Stimulated activated memory B cell treated with anti-CD40 and anti-IgM and Interleukin-4, amounts not matched to agents 10 μg/mL and 1 μg/mL and 100 μg/mL, for 72 hours (primary cell): ENCODE results near the gene CELF2.
"Not testable (repeated sequence)": the region's sequence is repeated elsewhere in the genome, so short reads cannot be mapped to it uniquely, and the experiment has no call there.

Source experiments
- ATAC-seq: fragments of 150-1000 bp; cut with Tn5 transposase; 2 replicates; pipeline ENCODE4 v1.10.0; 2021
- H3K27ac Mint-ChIP-seq: one replicate; pipeline ENCODE4 v1.8.0; 2022; ENCODE audit warnings: mild to moderate bottlenecking, mixed read lengths
- H3K27me3 Mint-ChIP-seq: one replicate; pipeline ENCODE4 v1.8.0; 2022; ENCODE audit warnings: mixed read lengths
- H3K36me3 Mint-ChIP-seq: one replicate; pipeline ENCODE4 v1.8.0; 2022; ENCODE audit warnings: mixed read lengths
- H3K4me1 Mint-ChIP-seq: one replicate; pipeline ENCODE4 v1.8.0; 2022; ENCODE audit warnings: mixed read lengths
- H3K4me3 Mint-ChIP-seq: one replicate; pipeline ENCODE4 v1.8.0; 2022; ENCODE audit warnings: mild to moderate bottlenecking, moderate library complexity, mixed read lengths
- H3K9me3 Mint-ChIP-seq: one replicate; pipeline ENCODE4 v1.8.0; 2022; ENCODE audit warnings: mixed read lengths

The CELF2 gene

GRCh38 chr10:11336722-11337162 lies 319.1 kb downstream of the CELF2 start:
- Mint-ChIP-seq H3K4me3 (no peak overlapping the region), H3K9me3 (no peaks in the 10 kb centered on the region), H3K36me3 (peaks cover 34% of the 10 kb centered on the region), H3K27me3 (no peaks in the 10 kb centered on the region), H3K27ac (peak overlapping the region; percentile 36), H3K4me1 (peaks cover 27% of the 10 kb centered on the region)
- ATAC-seq = no peak

- Mint-ChIP-seq H3K36me3 (peaks cover 26% of the 10 kb centered on the region), H3K4me1 (peaks cover 26% of the 10 kb centered on the region), H3K4me3 (no peak overlapping the region), H3K27ac (no peak overlapping the region), H3K9me3 (no peaks in the 10 kb centered on the region), H3K27me3 (no peaks in the 10 kb centered on the region)
- peak; percentile 44 for ATAC-seq
Observed at GRCh38 chr10:11337516-11337915, 319.8 kb downstream of the CELF2 start.

- Mint-ChIP-seq H3K4me3 (no peak overlapping the region), H3K9me3 (no peaks in the 10 kb centered on the region), H3K4me1 (peaks cover 19% of the 10 kb centered on the region), H3K36me3 (peaks cover 19% of the 10 kb centered on the region), H3K27ac (no peak overlapping the region), H3K27me3 (no peaks in the 10 kb centered on the region)
- no peak for ATAC-seq
Observed at GRCh38 chr10:11338160-11338844, 320.6 kb downstream of the CELF2 start.

- peaks cover 15% of the 10 kb centered on the region for H3K36me3 Mint-ChIP-seq
- no peak for ATAC-seq
- no peak overlapping the region for H3K4me3 Mint-ChIP-seq
- H3K4me1 Mint-ChIP-seq = peaks cover 16% of the 10 kb centered on the region
- H3K27me3 Mint-ChIP-seq = no peaks in the 10 kb centered on the region
- H3K27ac Mint-ChIP-seq = no peak overlapping the region
- no peaks in the 10 kb centered on the region for H3K9me3 Mint-ChIP-seq
Observed at GRCh38 chr10:11339013-11339412, 321.3 kb downstream of the CELF2 start.

GRCh38 chr10:11339660-11340059 lies 322.0 kb downstream of the CELF2 start:
- H3K4me1 Mint-ChIP-seq = peaks cover 9% of the 10 kb centered on the region
- H3K4me3 Mint-ChIP-seq = no peak overlapping the region
- peaks cover 8% of the 10 kb centered on the region for H3K36me3 Mint-ChIP-seq
- no peak overlapping the region for H3K27ac Mint-ChIP-seq
- no peaks in the 10 kb centered on the region for H3K27me3 Mint-ChIP-seq
- no peak for ATAC-seq
- no peaks in the 10 kb centered on the region for H3K9me3 Mint-ChIP-seq

- H3K36me3 Mint-ChIP-seq = no peaks in the 10 kb centered on the region
- H3K27ac Mint-ChIP-seq = no peak overlapping the region
- H3K9me3 Mint-ChIP-seq = no peaks in the 10 kb centered on the region
- H3K4me3 Mint-ChIP-seq = no peak overlapping the region
- ATAC-seq = no peak
- no peaks in the 10 kb centered on the region for H3K4me1 Mint-ChIP-seq
- H3K27me3 Mint-ChIP-seq = no peaks in the 10 kb centered on the region
Observed at GRCh38 chr10:11341283-11341960, 323.8 kb downstream of the CELF2 start.

- peak; percentile 28 for ATAC-seq
- H3K27ac Mint-ChIP-seq = no peak overlapping the region
- H3K4me1 Mint-ChIP-seq = no peaks in the 10 kb centered on the region
- peaks cover 8% of the 10 kb centered on the region for H3K27me3 Mint-ChIP-seq
- no peaks in the 10 kb centered on the region for H3K36me3 Mint-ChIP-seq
- H3K4me3 Mint-ChIP-seq = no peak overlapping the region
- H3K9me3 Mint-ChIP-seq = peaks cover 3% of the 10 kb centered on the region
Observed at GRCh38 chr10:11344081-11344480, 326.4 kb downstream of the CELF2 start.

GRCh38 chr10:11344550-11344949 lies 326.9 kb downstream of the CELF2 start:
- H3K36me3 Mint-ChIP-seq = no peaks in the 10 kb centered on the region
- peaks cover 3% of the 10 kb centered on the region for H3K9me3 Mint-ChIP-seq
- H3K4me1 Mint-ChIP-seq = no peaks in the 10 kb centered on the region
- peak overlapping the region; percentile 44 for H3K4me3 Mint-ChIP-seq
- no peak for ATAC-seq
- no peak overlapping the region for H3K27ac Mint-ChIP-seq
- H3K27me3 Mint-ChIP-seq = peaks cover 8% of the 10 kb centered on the region

- Mint-ChIP-seq H3K9me3 (peaks cover 3% of the 10 kb centered on the region), H3K4me3 (no peak overlapping the region), H3K36me3 (no peaks in the 10 kb centered on the region), H3K4me1 (no peaks in the 10 kb centered on the region), H3K27me3 (peaks cover 8% of the 10 kb centered on the region), H3K27ac (no peak overlapping the region)
- ATAC-seq = peak; percentile 63
Observed at GRCh38 chr10:11345224-11346054, 327.8 kb downstream of the CELF2 start.

- ATAC-seq, H3K9me3 Mint-ChIP-seq, H3K27ac Mint-ChIP-seq, H3K4me1 Mint-ChIP-seq, H3K27me3 Mint-ChIP-seq, H3K4me3 Mint-ChIP-seq, H3K36me3 Mint-ChIP-seq: not testable (repeated sequence)
Observed at GRCh38 chr10:11347580-11347979, 329.9 kb downstream of the CELF2 start.

- peaks cover 7% of the 10 kb centered on the region for H3K9me3 Mint-ChIP-seq
- peaks cover 16% of the 10 kb centered on the region for H3K27me3 Mint-ChIP-seq
- no peaks in the 10 kb centered on the region for H3K36me3 Mint-ChIP-seq
- H3K27ac Mint-ChIP-seq = no peak overlapping the region
- no peak overlapping the region for H3K4me3 Mint-ChIP-seq
- H3K4me1 Mint-ChIP-seq = no peaks in the 10 kb centered on the region
- no peak for ATAC-seq
Observed at GRCh38 chr10:11351801-11352200, 334.1 kb downstream of the CELF2 start.

GRCh38 chr10:11353006-11353896 lies 335.6 kb downstream of the CELF2 start:
- Mint-ChIP-seq H3K27me3 (peaks cover 16% of the 10 kb centered on the region), H3K27ac (no peak overlapping the region), H3K9me3 (peaks cover 4% of the 10 kb centered on the region), H3K4me1 (no peaks in the 10 kb centered on the region), H3K4me3 (no peak overlapping the region), H3K36me3 (no peaks in the 10 kb centered on the region)
- no peak for ATAC-seq

GRCh38 chr10:11354823-11355222 lies 337.2 kb downstream of the CELF2 start:
- H3K9me3 Mint-ChIP-seq = peaks cover 4% of the 10 kb centered on the region
- no peak for ATAC-seq
- no peak overlapping the region for H3K27ac Mint-ChIP-seq
- no peaks in the 10 kb centered on the region for H3K36me3 Mint-ChIP-seq
- H3K27me3 Mint-ChIP-seq = peaks cover 9% of the 10 kb centered on the region
- H3K4me3 Mint-ChIP-seq = no peak overlapping the region
- no peaks in the 10 kb centered on the region for H3K4me1 Mint-ChIP-seq

- Mint-ChIP-seq H3K4me1 (no peaks in the 10 kb centered on the region), H3K9me3 (peaks cover 4% of the 10 kb centered on the region), H3K27me3 (peaks cover 9% of the 10 kb centered on the region), H3K36me3 (no peaks in the 10 kb centered on the region), H3K27ac (no peak overlapping the region), H3K4me3 (no peak overlapping the region)
- ATAC-seq = no peak
Observed at GRCh38 chr10:11355592-11355991, 337.9 kb downstream of the CELF2 start.

- no peak overlapping the region for H3K27ac Mint-ChIP-seq
- H3K9me3 Mint-ChIP-seq = peaks cover 4% of the 10 kb centered on the region
- peaks cover 9% of the 10 kb centered on the region for H3K27me3 Mint-ChIP-seq
- H3K4me3 Mint-ChIP-seq = no peak overlapping the region
- no peaks in the 10 kb centered on the region for H3K36me3 Mint-ChIP-seq
- no peaks in the 10 kb centered on the region for H3K4me1 Mint-ChIP-seq
- no peak for ATAC-seq
Observed at GRCh38 chr10:11357439-11357838, 339.8 kb downstream of the CELF2 start.
